HG03575 (cell line): ENCODE measurements around the gene ASTN1.

Experiments
- ATAC-seq: cut with Tn5 transposase; IDR thresholded peaks from one replicate; pipeline ENCODE4 v1.9.1; 2021; ENCODE audit not compliant: unreplicated experiment, insufficient number of reproducible peaks, low FRiP score; ENCODE audit errors: extremely low read depth

Gene ASTN1

DNA sequence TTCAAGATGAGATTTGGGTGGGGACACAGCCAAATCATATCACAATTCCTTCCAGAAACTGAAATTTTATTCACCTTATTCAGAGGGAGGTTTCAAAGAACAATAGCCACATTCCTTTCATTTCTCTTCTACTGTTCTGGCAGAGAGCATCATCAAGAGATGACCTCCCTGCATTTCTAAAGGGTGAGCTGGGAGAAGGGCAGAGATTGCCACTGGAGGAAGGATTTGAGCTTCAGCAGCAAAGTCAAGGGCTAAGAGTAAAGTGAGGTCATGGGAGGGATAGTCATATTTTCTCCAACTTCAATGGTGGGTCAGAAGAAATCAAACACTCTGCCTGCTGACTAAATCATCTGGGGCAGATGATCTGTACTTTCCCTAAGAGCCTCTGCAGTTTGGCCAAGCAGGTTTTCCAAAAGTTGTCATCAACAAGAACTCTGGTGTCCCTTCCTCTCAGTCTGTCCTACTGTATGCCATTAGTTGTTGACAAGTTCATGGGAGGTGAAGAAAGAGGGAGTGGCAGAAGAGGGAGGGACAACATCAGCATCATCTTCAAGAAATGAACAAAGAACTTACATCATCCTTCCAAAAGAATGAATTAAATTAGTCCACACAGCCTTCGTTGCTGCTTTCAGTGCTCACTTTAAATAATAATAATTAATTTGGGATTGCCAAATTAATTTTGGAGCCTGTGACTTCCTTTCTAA is 298.3 kb downstream of the ASTN1 start:
- no peak for ATAC-seq

DNA sequence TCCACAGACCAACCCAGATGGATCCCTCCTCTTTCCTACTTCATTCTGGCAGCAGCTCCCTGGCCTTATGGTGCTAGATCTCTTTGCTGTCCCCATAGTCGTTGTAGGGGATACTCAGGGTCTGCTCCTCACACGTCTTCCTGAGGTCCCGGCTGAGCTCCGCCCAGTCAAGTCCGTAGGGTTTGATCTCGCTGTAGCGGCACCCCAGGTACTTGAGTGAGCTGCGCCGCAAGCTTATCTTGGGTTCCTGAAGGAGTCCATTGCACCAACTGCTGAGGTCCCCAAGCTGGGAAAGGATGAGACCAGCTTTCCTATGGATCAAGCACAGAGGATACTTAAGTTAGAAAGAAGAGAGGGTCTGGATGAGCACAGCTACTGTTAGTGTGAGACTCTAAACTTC is 300.3 kb downstream of the ASTN1 start:
- ATAC-seq = no peak

DNA sequence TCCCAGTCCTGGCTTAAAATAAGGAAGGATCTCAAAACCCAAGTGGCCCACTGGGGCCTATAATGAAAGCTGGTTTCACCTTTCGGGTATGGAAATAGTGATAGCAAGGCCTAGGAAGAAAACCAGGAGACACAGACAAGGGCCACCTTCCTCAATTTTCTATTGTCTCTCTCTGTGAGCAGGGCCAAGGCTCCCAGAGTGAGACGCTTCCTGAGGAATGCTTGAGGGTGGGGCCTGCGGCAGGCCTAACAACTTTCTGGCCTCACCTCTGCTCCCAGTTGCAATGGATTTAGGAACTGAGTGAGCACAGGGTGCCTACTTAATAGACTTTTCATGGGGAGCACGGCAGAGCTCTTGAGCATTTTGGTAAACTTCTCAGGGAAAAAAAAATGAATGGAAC is 300.9 kb downstream of the ASTN1 start:
- no peak for ATAC-seq

DNA sequence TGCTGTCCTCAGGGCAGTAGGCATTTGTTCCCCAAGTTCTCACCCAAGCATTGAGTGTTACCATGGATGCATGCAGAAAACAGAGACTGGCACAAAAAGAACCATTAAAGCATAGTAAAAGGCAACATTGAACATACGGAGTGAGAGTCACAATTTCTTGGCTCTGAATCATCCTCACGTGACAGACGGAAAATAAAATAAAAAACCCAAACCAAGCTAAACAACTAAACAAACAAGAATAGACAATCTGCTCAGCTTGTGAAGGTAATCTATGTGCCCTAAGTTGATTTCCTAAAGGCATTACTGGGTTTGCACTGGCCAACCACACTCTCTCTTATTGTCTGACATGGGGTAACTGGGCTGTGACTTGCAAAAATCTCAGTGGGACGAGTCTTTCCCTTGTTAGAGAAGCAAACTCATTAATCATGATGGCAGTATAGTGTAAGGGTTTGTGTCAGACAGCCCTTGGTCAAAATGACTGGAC is 306.0 kb downstream of the ASTN1 start:
- no peak for ATAC-seq

- ATAC-seq = no peak
Measured at GRCh38 chr1:176857632-176858031, 306.9 kb downstream of the ASTN1 start.

DNA sequence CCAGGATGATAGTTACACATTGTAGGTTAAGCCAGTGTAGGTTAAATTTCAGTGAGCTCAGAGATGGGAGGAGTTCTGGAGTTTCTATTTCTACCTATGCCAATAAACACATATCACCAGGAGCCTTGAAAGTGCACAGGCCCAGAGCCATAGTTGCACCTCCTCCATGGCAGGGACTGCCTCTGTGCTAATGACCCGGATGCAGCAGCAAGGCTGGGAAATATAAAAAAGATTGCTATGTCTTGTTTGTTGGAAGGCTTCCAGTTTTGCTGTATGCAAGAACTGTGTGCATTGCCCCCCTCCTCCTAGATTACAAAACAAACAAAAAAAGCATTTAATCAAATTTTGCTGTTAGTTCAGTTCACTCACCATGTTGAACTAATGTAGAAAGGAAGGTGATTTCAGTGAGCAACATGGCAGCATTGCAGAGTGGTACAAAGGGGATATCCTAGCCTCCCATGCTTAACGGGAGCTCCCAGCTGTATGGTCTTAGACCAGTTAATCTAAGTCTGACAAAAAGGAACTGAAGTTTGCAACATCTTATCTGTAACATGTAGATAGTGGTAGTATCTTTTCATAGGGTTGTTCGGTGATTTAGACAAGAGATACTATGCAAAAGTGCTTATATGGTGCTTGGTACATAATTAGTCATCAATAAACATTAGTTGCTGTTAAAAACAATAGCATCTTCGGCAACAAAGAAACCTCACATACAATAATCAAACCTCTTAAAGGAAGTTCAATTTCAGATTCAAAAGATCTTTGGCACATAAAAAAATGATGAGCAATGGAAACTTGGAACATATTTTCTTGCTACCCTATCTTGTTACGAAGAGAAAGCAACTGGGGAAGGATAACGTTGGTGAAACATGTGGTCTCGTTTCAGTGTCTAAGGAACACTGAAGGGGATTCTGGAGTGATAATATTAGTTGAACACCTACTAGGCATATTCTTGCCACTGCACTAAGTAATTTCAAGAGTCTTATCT is 309.5 kb downstream of the ASTN1 start:
- no peak for ATAC-seq

DNA sequence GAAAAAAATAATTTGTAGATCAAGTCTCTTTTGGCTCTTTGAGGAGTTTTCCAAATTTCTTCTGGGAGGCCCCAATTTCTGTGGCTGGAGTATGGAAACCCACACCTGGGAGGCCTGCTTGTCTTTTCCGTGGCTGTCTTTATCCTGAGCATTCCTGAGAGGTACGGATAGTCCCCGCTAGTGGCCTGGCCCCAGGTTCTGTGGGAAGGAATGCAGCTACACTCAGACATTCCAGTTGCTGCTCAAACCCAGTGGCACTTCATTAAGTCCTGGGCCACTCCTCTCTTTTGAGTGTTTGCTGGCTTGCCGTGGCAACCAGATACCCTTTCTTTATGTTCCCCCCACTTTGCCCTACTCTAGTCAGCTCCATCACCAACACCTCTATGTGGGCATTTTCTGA is 310.4 kb downstream of the ASTN1 start:
- ATAC-seq = no peak

GRCh38 chr1:176853503-176853902 is 311.0 kb downstream of the ASTN1 start:
- no peak for ATAC-seq

- ATAC-seq = no peak
Measured at GRCh38 chr1:176852124-176852523, 312.4 kb downstream of the ASTN1 start.

DNA sequence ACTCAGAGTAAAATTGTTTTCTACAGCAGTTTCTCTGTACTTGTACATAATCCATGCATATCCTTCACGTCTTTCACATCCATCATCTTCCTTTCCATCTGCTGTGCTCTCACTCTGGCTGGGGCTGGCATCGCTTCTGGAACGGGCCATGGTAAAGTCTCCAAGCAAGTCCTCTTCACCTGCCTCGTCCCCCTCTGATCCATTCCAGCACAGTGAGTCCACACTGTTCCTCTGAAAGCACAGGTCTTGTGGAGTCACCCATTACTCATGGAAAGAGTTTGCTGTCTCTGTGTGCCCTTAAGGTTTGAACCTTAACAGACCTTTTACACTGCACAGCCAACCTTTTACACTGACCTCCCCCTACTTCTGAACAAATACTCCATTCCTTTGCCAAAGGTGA is 313.6 kb downstream of the ASTN1 start:
- ATAC-seq = no peak

DNA sequence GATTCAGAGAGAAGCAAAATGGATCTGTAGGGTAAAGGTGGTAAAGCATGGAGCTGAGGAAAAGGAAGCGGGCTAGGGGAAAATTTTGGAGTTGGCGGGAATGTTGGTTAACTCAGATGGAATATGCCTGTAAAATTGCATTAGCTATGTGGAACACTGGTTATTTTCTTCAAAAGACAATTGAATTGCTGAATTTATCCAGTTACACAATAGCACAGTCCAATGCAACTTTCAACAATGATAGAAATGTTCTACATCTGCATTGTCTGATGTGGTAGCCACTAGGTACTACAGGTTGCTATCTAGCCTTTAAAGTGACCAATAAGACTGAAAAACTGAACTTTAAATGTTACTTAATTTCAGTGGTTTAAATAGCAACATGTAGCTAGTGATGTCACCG is 315.2 kb downstream of the ASTN1 start:
- no peak for ATAC-seq

DNA sequence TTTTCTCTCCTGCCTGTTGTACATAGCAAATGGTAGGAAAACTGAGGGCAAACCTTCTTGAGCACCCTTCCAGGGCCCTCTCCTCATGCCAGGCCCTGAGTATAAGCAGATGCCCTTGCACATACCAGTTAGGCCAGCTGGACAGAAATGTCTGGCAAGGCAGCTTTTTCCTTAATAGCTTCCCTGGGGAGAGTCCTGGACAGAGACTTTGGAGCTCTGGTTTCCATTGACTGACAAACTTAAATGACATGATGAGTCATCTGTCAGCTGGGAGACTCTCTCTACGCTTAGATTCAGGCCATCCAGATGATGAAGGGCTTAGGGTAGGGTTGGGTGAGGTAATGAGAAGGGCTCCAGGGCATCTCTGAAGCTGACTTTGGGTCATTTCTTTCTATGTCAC is 317.5 kb downstream of the ASTN1 start:
- ATAC-seq = no peak

GRCh38 chr1:176843352-176844297 is 320.9 kb downstream of the ASTN1 start:
- ATAC-seq = no peak

GRCh38 chr1:176841238-176841637 is 323.3 kb downstream of the ASTN1 start:
- ATAC-seq = no peak

GRCh38 chr1:176839216-176839615 is 325.3 kb downstream of the ASTN1 start:
- no peak for ATAC-seq

DNA sequence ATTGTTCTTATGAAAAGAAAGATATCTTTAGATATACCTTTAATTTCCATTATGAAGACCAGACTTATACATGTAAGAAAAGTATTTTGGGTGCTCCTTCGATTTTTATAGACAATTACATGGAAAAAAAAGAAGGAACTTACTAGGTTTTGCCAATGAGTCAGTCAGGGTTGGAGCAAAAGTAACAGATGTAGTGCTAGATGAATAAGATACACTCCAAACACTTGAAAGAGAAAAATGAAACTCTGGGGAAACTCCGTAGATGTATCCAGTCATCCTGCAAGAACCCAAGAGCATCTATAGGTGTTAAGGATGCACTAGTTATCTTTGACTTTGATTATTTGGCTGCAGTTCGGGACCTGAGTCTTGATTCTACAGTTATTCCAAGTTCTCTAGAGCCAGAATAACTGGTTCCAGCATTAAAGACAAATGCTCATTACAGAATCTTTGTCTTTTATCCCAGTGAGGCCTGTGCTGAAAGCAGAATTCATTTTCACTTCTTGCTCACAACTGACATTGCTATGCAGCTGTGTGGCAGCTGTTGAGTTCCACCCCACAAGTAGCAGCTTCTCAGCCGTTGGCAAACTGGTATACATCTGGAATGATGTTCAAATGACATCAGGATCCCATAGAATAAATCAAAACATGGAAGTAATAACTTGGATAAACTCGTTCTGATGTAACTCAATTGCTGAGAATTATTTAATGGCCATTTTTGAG is 326.1 kb downstream of the ASTN1 start:
- no peak for ATAC-seq

DNA sequence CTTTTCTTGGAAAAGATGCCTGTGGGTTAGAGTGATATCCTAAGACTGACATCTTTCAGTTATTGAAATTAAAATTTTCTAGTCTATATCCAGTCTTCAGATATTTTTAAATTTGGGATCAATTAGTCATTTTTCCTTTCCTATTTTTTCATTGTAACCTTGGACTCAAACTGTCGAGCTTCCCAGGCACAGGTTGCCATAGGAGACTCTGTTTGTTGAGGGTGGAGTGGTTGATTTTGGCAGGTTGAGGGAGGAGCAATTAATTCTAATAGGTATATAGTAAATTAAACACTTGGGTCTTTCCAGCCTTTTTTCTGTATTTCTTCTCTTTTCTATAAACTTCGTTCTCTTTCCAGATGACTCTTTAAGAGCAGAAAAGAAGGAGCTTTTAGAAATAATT is 326.8 kb downstream of the ASTN1 start:
- ATAC-seq = no peak

- ATAC-seq = no peak
Measured at GRCh38 chr1:176831150-176831549, 333.4 kb downstream of the ASTN1 start.
